Measurements from ENCODE around the gene CHST15. TPM values are rescaled to one million over a fixed set of nuclear protein-coding genes. Genes with fewer than 3 reads are reported as not detected.

CHST15 gene
- total RNA-seq: 73.1 and 158 TPM in 2 replicates

GRCh38 chr10:124092860-124093773 lies at the start of gene CHST15:
Gene CHST15 (minus strand): TSS chr10:124093598. CDS start chr10:124046212, 47,386 bp downstream.

Other genes starting within 250 kb of the CHST15 start
- under 0.01 TPM in 1 of 2 replicates, not detected in the other for gene CPXM2, start 201.8 kb downstream of the CHST15 start, total RNA-seq

All from dermis lymphatic vessel endothelial cell (primary cell).